Activated T-helper 17 cell treated with anti-CD3 and anti-CD28 coated beads, Interleukin-2, amount 50 U/mL, for 72 hours (primary cell): ENCODE measurements around the gene ALCAM. TPM values are rescaled to one million over a fixed set of nuclear protein-coding genes. Genes with fewer than 3 reads are reported as not detected.
A peak's percentile ranks its signal among the peaks of the same experiment; 100 is the strongest.

Source experiments
- ATAC-seq: fragments of 150-1000 bp; cut with Tn5 transposase; replicated peaks from 2 replicates; pipeline ENCODE4 v1.10.0; 2021; ENCODE audit warnings: mild to moderate bottlenecking, moderate library complexity
- H3K27ac Mint-ChIP-seq: one replicate; pipeline ENCODE4 v1.8.0; 2022; ENCODE audit warnings: mixed read lengths
- H3K27me3 Mint-ChIP-seq: one replicate; pipeline ENCODE4 v1.8.0; 2022; ENCODE audit warnings: mixed read lengths
- H3K36me3 Mint-ChIP-seq: one replicate; pipeline ENCODE4 v1.8.0; 2022; ENCODE audit warnings: low read depth, mild to moderate bottlenecking, mixed read lengths
- H3K4me1 Mint-ChIP-seq: one replicate; pipeline ENCODE4 v1.8.0; 2022; ENCODE audit warnings: mixed read lengths
- H3K4me3 Mint-ChIP-seq: one replicate; pipeline ENCODE4 v1.8.0; 2022; ENCODE audit warnings: mild to moderate bottlenecking, mixed read lengths
- H3K9me3 Mint-ChIP-seq: one replicate; pipeline ENCODE4 v1.8.0; 2022; ENCODE audit warnings: mixed read lengths
- total RNA-seq, 2 donors: library from RNA; stranded (reverse); gene quantifications; one replicate each; pipeline ENCODE4 v1.2.3, GENCODE V29; 2022

ALCAM gene
- total RNA-seq, 2 donors from 2014 or later: 8.2 to 11.9 TPM

DNA sequence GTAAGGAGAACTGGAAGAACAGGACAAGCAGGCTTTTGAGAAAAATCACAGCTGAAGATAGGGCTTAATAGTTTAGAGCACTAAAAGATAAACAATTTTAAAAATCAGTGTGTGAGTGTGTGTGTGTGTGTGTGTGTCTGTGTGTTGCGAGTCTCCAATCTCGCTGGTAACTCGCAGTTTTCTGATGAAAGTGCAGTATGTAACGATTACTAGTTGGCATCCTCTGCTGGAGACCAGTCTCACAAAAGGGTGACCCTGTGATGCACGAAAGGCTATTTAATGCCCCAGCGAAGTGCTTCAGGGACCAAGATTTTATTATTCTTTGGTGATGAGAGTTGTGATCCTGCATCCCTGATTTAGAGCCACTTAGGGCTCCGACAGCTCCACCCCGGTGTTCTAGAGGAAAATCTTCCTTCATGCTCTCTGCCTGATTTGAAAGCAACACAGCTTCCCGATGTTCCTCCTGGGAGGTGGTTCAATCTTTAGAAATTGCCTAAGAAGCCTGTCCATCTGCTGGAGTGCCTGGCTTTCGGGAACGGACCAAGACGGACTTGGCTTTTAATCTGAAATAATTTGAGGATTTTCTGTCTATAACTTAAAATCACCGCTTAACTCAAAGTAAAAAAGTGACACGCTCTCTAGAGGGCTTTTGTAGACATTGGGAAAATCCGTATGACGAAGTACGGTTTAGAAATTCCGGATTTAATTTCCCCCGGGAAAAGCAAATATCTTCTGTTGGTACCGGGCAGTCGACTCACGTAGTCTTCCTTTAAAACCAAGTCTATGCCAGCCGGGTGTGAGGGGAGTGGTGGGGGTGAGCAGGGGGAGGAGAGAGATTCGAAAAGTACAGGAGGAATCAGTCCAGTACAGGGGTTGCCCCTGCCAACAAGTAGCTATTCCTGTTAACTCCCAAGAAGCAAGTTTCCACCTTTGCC, 1.1 kb upstream of the ALCAM start:
- ATAC-seq: no peak
- H3K27me3 Mint-ChIP-seq: peaks cover 12% of the 10 kb centered on the region
- peaks cover 21% of the 10 kb centered on the region for H3K36me3 Mint-ChIP-seq
- peaks cover 24% of the 10 kb centered on the region for H3K4me1 Mint-ChIP-seq
- H3K4me3 Mint-ChIP-seq: peak overlapping the region; percentile 95
- H3K9me3 Mint-ChIP-seq: no peaks in the 10 kb centered on the region
- H3K27ac Mint-ChIP-seq: peak overlapping the region; percentile 100

DNA sequence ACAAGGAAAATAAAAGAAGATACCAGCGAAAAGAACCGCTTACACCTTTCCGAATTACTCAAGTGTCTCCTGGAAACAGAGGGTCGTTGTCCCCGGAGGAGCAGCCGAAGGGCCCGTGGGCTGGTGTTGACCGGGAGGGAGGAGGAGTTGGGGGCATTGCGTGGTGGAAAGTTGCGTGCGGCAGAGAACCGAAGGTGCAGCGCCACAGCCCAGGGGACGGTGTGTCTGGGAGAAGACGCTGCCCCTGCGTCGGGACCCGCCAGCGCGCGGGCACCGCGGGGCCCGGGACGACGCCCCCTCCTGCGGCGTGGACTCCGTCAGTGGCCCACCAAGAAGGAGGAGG, 325 bp downstream of the ALCAM start:
- Mint-ChIP-seq H3K27me3 (peaks cover 12% of the 10 kb centered on the region), H3K36me3 (peaks cover 21% of the 10 kb centered on the region), H3K4me1 (peaks cover 24% of the 10 kb centered on the region), H3K27ac (peak overlapping the region; percentile 100), H3K4me3 (peak overlapping the region; percentile 95), H3K9me3 (no peaks in the 10 kb centered on the region)
- no peak for ATAC-seq

DNA sequence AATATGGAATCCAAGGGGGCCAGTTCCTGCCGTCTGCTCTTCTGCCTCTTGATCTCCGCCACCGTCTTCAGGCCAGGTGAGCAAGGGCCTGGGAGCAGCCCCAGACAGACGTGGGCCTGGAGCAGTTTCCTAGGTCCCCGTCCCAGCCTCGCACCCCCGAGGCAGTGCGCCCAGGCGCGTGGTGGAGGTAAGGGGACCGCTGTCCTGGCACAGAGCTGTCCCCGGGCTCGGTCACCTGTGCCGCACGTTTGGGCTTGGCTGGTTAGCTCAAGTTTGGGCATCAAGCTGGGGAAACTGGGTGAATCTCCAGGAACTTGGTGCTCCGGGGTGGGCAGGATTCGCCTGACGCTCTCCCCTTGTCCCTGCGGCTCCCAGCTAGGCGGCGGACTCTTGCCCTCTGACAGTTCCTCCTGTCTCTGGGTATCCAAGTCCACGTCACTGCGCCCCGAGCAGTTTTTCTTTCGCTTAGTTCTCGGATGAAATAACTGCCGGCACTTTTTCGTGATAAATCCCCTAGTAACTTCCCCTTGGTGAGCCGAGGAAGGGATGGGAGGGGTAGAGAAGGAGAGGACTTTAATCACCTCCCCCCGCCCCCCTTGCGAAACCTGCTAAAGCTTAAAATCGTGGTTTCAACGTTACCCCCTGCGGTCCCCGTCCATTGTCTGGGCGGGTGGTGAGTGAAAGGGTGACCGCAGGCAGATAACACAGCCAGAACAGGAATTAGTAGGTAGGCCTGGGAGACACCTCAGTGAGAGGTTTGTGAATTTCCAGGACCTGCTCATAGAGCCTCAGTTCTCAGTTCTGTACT, 901 bp downstream of the ALCAM start:
- H3K9me3 Mint-ChIP-seq: no peaks in the 10 kb centered on the region
- H3K4me1 Mint-ChIP-seq: peaks cover 24% of the 10 kb centered on the region
- peaks cover 21% of the 10 kb centered on the region for H3K36me3 Mint-ChIP-seq

DNA sequence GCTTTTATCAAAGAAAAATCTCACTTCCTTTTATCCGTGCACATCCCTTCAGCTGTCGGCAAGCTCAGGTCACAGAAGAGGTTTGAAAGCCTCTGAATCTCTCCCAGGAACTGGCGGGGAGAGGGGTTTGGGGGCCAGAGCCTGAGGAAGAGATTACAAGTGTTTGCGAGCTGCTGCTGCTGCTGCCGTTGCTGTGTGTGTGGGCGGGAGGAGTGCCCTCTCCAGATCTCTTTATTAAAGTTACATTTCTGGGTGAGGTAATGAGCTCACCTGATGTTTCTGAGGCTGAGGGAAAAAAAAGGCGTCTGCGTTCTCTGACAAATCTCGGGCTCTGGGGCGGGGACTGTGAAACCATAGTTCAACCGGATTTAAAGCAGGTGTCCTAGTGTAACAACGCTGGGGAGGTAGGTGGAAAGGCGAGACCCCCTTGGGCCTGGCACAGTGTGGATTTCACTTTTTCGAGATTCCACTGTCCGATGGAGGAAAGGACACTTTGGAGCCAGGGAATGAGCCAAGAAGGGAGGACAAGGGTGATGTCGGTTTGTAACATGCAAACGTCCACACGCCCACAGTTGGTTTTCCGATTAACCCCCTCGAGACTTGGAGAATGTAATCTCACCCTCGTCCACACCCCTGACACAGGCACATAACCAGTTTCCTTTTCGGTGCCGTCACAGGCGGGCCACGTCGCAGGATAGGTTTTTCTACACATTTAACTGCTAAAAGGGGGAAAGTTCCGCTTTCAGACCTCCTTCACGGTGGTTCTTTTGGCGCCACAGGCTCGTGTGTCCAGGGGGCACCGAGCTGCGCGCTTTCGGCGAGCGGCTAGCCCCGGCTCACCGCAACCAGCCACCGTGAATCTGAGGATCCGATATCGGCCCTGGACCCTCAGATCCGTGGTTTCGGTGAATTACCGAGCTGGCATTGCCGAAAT, 2.1 kb downstream of the ALCAM start:
- Mint-ChIP-seq H3K4me1 (peaks cover 24% of the 10 kb centered on the region), H3K9me3 (no peaks in the 10 kb centered on the region)

More for the DNA sequence above, 901 bp downstream of the ALCAM start:
- peaks cover 12% of the 10 kb centered on the region for H3K27me3 Mint-ChIP-seq
- H3K27ac Mint-ChIP-seq: peak overlapping the region; percentile 100
- peak; percentile 65 for ATAC-seq
- H3K4me3 Mint-ChIP-seq: peak overlapping the region; percentile 95

DNA sequence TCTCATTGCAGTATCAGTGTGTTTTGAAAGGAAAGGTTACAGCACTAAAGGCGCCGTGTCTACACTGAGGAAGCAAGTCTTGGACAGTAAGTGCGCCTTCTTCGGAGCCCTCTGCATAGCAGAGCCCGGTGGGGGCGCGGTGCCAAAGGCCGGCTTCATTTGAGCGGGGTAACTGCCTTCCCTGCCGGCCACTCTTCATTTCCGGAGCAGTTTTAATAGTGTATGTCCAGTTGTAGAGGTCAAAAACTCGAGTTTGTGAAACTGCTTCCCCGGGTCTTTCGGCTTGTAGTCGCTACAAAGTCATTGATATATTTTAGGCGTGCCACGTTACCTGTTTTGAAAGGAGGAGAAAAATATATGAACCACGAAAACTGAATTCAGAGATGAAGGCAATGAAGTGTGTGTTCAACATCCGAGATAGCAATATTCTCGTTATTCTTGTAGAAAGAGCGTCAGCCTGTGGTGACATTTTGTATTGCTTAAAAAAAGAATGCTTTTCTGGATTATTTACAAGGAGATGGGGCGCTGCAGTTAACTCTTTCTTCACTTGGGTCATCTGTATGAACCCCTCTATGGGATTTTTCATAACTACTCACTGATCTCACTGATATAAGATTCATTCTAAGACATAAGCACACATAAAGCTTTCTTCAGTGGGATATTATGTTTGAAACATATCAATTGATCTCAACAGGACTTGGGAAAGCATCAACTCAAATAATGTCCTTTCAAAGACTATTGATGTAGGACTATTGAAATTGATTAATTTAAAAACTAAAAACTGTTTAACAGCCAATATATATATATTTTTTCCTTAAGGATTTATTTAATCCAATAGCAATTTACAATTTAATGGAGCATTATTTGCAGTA, 3.0 kb downstream of the ALCAM start:
- Mint-ChIP-seq H3K9me3 (no peaks in the 10 kb centered on the region), H3K4me1 (peaks cover 24% of the 10 kb centered on the region), H3K27me3 (peaks cover 10% of the 10 kb centered on the region), H3K27ac (peak overlapping the region; percentile 100), H3K4me3 (peak overlapping the region; percentile 95), H3K36me3 (peaks cover 21% of the 10 kb centered on the region)
- ATAC-seq: no peak

More for the DNA sequence above, 2.1 kb downstream of the ALCAM start:
- ATAC-seq: peak; percentile 44
- H3K27ac Mint-ChIP-seq: peak overlapping the region; percentile 100
- peaks cover 21% of the 10 kb centered on the region for H3K36me3 Mint-ChIP-seq
- H3K27me3 Mint-ChIP-seq: peaks cover 12% of the 10 kb centered on the region
- H3K4me3 Mint-ChIP-seq: peak overlapping the region; percentile 95

DNA sequence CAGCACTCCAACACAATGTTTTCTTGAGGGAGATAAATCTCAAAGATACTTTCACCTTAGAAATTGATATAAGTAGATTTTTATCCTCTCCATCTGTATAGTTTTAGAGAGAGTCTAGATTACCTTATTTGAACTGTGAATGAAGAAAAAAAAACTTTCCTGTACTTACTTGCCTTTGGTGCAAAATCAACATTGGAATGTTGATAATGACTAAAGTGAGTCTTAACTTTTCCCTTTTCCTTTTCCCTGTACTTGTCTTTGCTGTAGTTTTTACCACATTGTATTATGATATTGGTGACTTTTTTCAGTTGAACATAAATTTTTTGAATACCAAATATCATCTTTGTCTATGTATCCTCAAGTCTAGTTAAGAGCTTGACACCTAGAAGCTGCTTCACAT, 6.7 kb downstream of the ALCAM start:
- Mint-ChIP-seq H3K4me1 (peaks cover 10% of the 10 kb centered on the region), H3K4me3 (no peak overlapping the region), H3K27me3 (no peaks in the 10 kb centered on the region), H3K27ac (no peak overlapping the region), H3K9me3 (no peaks in the 10 kb centered on the region), H3K36me3 (peaks cover 11% of the 10 kb centered on the region)
- no peak for ATAC-seq

DNA sequence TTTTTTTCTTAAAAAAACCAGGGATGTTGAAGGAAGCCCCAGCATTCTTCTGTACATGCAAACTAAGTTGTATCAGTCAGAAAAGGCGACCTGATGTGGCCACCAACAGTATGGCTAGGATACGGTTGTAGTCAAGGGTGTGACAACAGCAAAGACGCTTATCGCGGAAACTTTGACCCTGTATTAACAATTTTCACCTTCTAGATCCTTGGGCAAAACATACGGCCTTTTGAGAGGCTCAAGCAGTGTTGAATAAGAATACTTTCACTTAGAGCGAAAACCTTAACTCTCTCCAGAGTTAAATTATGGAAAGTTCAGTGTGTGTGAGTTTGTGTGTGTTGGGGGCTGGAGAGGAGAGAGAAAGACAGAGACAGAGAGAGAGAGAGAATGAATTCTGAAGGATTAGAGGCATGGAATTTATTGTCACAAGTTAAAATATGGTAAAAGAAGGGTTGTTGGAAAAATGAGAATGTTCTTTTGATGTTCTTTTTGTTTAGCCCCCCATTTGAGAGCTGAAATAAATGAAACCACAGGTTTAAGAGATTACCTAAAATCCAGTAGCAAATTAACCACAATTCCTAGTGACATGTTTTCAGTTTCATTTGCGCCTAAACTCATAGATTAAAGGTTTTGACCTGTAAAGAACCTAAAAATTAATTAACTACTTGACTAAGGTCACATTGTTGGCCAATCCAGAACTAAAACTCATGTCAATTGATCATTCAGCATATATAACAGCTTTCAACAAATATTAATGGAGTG, 9.2 kb downstream of the ALCAM start:
- no peaks in the 10 kb centered on the region for H3K4me1 Mint-ChIP-seq
- no peak overlapping the region for H3K4me3 Mint-ChIP-seq
- no peaks in the 10 kb centered on the region for H3K9me3 Mint-ChIP-seq

DNA sequence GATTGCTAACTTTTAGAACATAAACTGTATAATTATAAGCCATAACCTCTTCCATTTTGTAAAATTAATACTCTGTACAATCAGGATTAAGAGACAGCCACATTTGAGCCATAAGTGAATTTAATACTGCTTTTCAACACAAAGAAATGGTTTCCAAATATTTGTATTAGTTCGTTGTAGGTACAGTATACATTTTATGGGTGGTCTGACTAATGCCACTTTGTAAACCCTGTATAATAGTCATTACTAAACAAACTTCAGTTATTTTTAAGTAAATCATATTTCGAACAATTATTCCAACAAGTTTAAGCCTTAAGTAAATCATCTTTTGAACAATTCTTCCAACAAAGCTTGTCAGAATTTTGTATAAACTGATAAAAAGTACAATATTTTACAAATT, 11.0 kb downstream of the ALCAM start:
- H3K27me3 Mint-ChIP-seq: no peaks in the 10 kb centered on the region
- no peak overlapping the region for H3K27ac Mint-ChIP-seq
- ATAC-seq: no peak
- no peak overlapping the region for H3K4me3 Mint-ChIP-seq
- H3K4me1 Mint-ChIP-seq: no peaks in the 10 kb centered on the region
- no peaks in the 10 kb centered on the region for H3K36me3 Mint-ChIP-seq
- no peaks in the 10 kb centered on the region for H3K9me3 Mint-ChIP-seq

More for the DNA sequence above, 9.2 kb downstream of the ALCAM start:
- Mint-ChIP-seq H3K27me3 (no peaks in the 10 kb centered on the region), H3K36me3 (no peaks in the 10 kb centered on the region), H3K27ac (no peak overlapping the region)
- ATAC-seq: no peak

DNA sequence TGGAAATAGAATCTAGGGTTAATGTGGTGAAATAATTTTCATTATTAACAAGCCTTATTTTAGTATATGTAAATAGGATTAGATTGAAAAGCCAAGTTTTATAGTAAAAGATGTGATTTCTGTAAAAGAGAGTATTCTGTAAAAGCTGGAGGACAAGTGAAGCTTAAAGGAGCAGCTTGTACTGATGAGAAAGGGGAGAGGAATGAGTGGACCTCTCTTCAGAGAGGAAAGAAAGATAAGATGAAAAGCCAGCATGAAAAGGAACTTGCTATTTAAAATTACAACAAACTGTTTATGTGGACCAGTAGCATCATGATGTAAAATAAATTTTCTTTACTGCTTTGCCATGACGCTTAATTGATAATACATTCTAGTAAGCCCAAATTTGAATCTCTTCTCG, 18.5 kb downstream of the ALCAM start:
- Mint-ChIP-seq H3K4me1 (peaks cover 4% of the 10 kb centered on the region), H3K4me3 (no peak overlapping the region), H3K27ac (no peak overlapping the region), H3K9me3 (no peaks in the 10 kb centered on the region), H3K27me3 (no peaks in the 10 kb centered on the region), H3K36me3 (no peaks in the 10 kb centered on the region)
- ATAC-seq: no peak

DNA sequence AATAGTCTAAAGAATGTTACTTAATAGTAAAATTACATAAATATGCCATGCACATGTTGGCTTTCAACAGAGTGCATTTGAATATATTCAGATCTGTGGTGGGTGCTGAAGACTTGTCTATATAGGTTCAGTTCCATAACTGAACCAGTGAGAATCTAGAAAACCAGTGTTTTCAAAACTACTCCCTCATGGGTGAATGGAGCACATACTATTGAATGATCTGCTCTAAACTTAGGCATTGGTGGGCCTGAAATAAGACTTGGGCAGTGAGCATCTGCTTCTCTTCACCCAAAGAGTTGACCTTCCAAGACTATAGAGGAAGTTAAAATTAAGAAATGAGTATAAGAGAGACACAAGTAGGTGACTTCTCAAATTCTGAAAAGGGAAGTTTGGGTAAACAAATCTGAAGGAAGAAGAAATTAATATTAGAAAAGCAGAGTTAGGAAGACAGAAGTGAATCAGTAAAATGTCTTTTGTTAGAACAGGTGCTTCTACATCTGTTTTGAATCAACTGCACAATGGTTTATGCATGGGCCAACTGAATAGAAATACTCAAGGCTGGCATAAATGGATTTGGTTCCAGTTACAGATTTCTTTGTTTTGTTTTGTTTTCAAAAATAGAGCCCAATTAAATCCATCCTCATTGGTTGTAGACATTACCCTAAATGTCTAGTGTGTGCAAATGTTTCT, 19.3 kb downstream of the ALCAM start:
- Mint-ChIP-seq H3K9me3 (no peaks in the 10 kb centered on the region), H3K4me3 (no peak overlapping the region), H3K36me3 (no peaks in the 10 kb centered on the region), H3K27me3 (no peaks in the 10 kb centered on the region), H3K4me1 (peaks cover 4% of the 10 kb centered on the region), H3K27ac (no peak overlapping the region)
- ATAC-seq: no peak

DNA sequence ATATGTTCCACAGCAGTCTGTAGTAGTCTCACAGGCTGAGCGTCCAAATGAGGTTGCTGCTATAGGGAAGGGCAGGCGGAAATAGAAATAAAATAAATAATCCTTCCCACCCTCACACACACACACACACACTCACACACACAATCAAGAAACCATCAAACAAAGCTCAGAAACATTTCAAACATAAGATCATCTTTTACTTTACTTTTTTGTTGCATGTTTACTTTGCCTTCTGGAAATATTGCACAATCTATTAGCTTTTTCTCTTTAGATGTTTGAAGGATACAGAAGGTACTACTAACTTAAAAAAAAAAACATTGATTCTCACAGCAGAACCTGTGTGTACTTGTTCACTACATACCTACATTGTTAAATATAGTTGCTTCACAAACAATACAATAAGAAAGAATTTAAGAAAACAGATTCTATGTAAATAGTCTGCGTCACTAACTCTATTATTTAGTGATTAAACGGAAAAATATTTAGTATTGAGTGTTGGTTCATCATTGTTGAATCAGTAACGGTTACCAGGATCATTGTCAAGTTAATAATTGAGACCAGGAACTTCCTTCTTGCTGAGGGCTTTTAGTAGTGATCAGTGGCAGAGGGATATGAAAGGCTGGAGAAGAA, 20.5 kb downstream of the ALCAM start:
- H3K36me3 Mint-ChIP-seq: no peaks in the 10 kb centered on the region
- H3K4me1 Mint-ChIP-seq: peaks cover 4% of the 10 kb centered on the region
- ATAC-seq: no peak
- H3K4me3 Mint-ChIP-seq: no peak overlapping the region
- H3K27ac Mint-ChIP-seq: no peak overlapping the region
- peaks cover 6% of the 10 kb centered on the region for H3K9me3 Mint-ChIP-seq
- H3K27me3 Mint-ChIP-seq: no peaks in the 10 kb centered on the region

DNA sequence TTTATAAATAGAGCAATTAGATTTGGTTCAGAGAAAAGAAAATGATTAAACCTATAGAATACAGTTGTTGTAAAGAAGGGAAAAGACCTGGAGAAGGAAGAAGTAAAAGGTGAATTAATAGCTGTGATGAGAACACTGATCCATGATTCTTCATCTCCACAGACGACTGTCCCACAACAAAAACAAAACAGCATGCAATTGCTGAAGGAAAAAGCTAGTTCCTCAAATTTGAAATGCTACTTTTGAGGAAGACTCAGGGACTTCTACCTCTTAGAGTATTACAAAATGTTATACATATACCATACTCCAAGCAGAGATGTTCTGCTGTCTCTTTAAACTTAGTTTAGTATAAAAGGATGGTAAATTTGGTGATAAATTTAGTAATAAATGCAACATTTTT, 21.5 kb downstream of the ALCAM start:
- H3K9me3 Mint-ChIP-seq: peaks cover 11% of the 10 kb centered on the region

More for the DNA sequence above, 21.5 kb downstream of the ALCAM start:
- peaks cover 4% of the 10 kb centered on the region for H3K4me1 Mint-ChIP-seq
- no peaks in the 10 kb centered on the region for H3K36me3 Mint-ChIP-seq
- no peaks in the 10 kb centered on the region for H3K27me3 Mint-ChIP-seq
- no peak for ATAC-seq
- no peak overlapping the region for H3K27ac Mint-ChIP-seq
- no peak overlapping the region for H3K4me3 Mint-ChIP-seq
